Stimulated activated CD4-positive, alpha-beta T cell treated with anti-CD3 and anti-CD28 coated beads, Interleukin-2, amount 100 ng/mL, for 4 hours (primary cell): ENCODE measurements around the gene OR9Q1.
"Not testable (repeated sequence)": the region's sequence is repeated elsewhere in the genome, so short reads cannot be mapped to it uniquely, and the experiment has no call there.

ENCODE experiments used
- DNase-seq: peaks from one replicate; pipeline ENCODE4 v3.0.0-alpha.2; 2020; ENCODE audit warnings: low read depth

OR9Q1 gene, protein sequence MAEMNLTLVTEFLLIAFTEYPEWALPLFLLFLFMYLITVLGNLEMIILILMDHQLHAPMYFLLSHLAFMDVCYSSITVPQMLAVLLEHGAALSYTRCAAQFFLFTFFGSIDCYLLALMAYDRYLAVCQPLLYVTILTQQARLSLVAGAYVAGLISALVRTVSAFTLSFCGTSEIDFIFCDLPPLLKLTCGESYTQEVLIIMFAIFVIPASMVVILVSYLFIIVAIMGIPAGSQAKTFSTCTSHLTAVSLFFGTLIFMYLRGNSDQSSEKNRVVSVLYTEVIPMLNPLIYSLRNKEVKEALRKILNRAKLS

DNA sequence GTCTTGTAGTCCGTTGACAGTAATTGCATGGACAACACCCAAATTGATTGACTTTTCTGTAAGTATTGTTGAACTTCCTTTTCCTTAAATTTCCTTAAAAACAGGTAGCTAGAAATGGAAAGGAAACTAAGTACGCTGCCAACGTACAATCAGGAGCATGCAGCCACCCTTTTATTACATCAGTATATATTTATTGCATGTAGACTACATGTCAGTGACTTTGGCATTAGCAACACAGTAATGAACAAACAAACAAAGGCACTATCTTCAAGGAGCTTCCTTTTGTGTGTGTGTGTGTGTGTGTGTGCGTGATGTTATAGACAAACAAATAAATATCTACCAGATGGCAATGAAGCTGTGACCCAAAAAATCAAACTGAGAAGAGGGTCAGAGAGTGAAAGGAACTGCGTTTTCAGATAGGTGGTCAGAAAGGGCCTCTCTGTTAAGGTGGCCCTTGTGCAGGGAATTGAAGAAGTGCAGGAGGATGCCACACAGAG lies at the start of gene OR9Q1:
Gene OR9Q1, plus strand, starts transcription at position 447 of the 497 bp plus-strand sequence. CDS start 155,564 bp downstream, outside the sequence.
- no peak for DNase-seq

DNA sequence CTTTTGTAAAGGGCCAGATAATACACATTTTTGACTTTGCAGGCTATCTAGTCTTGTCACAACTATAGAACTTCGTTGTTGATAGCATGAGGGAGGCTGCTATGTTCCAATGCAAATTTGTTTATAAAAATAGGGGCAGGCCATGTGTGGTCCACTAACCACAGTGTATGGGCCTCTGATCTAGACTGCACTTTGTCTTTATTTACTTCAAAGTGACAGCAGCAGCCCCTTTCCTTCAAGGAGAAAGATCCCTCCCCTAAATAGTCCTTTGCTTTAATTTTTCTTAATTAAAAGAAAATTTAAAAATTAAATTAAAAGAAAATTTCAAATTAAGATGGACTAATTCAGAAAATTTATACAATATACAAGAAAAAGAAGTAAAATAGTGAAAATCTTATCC lies 49.5 kb upstream of the OR9Q1 start:
- DNase-seq: no peak

DNA sequence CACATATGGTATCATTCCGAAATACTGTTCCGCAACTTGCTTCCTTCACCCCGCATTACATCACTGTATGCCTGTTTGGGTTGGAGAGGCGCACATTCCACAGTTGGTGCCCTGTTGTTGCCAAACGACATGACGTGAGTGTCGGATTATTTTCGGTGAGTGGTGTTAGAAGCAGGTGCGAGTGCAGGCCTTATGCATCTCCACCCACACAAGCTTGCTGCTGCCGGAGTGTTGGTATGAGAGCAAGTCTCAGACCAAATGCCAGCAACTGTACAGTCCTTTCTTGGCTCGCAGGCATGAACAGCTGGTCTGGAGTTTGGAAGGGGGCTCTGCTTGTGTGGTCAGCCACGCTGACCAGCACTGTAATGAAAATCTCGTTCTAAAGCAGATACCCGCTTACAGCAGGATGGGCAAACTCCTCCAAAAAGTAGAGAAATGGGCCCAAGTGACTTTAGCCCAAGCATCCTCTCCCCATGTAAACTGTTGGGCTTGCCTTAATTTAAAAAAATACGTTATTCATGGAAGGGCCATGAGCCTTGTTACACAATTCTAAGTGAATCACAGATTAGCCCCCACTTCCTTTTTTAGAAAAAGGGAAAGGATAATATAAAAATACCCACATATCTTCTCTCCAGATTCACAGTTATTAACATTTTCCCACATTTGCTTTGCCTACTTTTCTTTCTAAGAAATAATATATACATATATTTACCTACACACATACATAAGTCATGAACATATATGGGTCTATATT lies 48.7 kb upstream of the OR9Q1 start:
- DNase-seq: no peak

DNA sequence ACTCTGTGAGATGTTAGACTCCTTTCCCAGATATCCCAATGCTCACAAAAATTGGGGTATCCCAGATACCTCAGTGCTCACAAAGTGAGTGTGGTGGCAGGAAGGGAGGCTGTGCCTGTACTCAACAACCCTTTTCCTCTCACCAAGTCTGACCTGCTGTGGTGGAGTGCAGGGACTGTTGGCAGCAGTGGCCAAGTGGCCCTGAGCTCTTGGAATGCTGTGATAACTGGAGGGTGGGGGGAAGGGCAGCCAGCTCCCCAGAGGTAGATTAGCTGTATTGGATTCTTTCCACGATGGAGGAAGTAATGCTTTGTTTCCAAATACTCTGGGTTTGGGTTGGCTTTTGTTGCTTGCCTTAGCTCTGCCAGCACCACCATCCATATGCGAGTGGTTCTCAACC lies 46.0 kb upstream of the OR9Q1 start:
- DNase-seq: no peak

DNA sequence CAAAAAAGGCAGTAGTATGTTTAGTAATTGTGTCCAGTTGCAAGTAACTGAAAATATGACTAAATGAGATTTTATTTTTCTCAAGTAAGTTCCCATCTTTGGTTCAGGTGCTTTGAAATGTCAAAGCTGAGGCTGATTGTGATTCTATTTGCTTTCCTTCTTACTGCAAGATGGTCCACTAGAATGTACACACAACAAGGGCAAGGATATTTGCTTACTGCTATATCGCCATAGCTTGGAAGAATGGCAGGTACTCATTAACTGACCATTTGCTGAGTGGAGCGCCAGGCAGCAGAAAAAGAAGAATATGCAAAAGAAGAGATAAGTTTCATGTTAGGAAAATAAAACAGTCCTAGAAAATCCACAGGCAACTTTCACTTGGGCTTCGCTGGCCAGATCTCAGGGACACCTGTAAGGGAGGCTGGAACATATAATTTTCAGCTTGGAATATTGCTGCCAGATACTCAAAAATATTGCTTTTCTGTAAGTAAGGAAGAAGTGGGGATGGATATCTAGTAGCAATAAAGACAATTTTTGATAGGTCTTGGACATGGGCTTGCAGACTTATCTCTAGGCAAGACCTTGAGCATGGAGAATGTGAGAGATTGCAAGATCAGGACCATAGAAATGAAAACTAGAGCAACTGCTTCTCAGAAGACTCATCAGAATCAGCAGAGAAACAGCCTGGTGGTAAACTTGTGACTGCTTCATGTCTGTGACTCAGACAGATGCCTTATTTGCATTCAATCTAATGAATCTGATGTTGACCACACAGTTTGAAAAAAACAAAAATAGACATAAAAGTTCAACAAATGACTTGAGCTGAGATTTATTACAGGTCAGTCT lies 44.8 kb upstream of the OR9Q1 start:
- no peak for DNase-seq

DNA sequence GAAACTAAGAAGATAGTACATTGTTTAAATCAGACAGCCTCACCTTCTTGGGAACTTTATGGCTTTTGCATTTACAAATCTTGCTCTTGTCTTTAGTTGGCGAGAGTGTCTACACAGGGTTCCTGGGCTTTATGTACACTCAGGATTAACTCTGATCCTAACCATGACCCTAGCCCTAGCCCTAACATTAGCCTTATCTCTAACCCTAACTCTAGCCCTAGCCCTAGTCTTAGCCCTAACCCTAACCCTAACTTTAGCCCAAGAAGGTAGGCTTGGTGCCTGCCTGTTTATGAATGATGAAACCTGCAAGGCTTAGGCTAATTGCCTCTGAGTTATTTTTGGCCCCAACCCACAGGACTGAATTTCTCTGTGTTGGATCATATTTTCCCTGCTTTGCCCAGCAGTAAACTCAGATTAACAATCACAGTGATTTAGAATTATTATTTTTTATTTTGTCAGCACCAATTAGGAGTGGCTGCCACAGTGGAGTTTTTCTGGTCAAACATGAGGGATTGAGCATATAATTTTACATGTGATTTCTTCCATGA lies 44.1 kb upstream of the OR9Q1 start:
- DNase-seq: no peak

DNA sequence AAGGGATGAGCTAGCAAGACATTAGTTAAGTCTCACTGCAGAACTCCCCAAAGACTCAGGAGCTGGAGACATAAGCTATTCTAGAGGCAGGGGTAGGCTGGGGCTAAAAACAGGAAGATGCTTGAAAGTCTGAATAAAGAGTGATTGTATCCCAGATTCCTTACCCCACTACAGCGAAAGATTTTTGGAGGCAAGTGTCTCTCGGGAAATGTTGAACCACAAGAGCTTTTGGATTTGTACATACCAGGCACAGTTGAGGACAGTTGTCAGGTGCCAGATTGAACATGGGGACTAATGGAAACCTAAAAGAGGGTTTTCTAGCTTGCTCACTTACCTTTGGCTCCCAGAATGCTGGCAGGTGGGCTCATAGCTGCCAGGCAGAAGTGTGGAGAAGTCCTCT lies 43.5 kb upstream of the OR9Q1 start:
- DNase-seq: no peak

DNA sequence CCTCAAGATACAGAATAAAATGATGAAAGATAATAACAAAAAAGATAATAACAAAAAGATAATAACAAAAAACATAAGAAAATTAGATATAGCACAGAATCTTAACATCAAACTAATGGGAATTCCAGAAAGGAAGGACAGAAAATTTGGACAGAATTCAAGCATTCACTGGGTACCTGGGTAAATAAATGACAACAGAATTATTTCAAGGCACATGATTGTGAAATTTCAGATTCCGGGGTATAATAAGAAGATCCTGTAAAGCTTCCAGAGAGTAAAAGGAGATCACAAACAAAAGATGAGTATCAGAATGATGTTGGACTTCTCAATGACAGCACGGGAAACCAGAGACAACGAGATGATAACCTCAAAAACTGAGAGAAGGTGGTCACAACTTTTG lies 42.1 kb upstream of the OR9Q1 start:
- no peak for DNase-seq

DNA sequence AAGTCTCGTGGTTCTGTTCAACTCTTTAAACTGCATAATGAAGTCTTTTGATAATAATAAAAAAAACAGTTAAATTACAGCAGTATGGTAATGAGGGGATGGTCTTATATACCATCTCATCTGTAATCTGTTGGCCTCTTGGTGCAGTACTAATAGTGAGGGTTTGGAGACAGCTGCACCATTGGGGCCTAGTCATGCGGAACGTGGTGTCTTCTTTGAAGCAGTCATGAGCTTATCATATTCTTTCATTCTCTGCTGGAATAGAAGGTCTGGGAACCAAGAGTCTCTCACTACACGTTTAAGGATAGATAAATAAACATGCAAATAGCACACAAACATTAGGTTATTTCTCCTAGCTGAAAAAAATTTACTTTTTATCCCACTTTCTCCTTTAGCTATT lies 40.9 kb upstream of the OR9Q1 start:
- DNase-seq: no peak

DNA sequence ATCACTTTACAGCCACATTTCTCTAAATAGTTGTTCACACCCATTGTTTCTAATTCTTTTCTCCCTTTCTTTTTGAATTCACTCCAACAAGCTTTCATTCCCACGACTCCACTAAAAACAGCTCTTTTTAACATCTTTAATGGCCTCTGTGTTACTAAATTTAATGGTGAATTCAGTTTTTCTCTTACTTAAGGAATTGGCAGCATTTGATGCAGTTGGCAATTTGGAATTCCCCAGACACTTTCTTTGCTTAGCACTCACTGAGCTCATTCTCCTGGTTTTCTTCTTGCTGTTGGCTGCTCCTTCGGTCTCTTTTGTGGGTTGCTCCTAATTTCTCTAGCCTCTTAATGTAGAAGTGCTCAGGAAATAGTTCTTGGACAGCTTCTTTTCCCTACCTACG lies 40.5 kb upstream of the OR9Q1 start:
- no peak for DNase-seq

DNA sequence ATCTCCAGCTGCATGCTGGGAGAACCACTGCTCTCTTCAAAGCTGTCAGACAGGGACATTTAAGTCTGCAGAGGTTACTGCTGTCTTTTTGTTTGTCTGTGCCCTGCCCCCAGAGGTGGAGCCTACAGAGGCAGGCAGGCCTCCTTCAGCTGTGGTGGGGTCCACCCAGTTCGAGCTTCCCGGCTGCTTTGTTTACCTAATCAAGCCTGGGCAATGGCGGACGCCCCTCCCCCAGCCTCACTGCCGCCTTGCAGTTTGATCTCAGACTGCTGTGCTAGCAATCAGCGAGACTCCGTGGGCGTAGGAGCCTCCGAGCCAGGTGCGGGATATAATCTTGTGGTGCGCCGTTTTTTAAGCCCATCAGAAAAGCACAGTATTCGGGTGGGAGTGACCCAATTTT lies 24.2 kb upstream of the OR9Q1 start:
- DNase-seq: not testable (repeated sequence)

DNA sequence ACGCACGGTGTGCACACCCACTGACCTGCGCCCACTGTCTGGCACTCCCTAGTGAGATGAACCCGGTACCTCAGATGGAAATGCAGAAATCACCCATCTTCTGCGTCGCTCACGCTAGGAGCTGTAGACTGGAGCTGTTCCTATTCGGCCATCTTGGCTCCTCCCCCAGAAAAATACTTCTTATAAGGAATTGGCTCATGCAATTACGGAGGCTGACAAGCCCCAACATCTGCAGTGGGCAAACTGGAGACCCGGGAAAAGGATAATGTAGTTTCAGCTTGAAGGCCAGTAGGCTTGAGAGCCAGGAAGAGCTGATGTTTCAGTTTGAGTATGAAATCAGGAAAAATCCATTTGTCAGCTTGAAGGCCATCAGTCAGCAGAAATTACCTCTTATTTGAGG lies 23.7 kb upstream of the OR9Q1 start:
- DNase-seq: not testable (repeated sequence)

DNA sequence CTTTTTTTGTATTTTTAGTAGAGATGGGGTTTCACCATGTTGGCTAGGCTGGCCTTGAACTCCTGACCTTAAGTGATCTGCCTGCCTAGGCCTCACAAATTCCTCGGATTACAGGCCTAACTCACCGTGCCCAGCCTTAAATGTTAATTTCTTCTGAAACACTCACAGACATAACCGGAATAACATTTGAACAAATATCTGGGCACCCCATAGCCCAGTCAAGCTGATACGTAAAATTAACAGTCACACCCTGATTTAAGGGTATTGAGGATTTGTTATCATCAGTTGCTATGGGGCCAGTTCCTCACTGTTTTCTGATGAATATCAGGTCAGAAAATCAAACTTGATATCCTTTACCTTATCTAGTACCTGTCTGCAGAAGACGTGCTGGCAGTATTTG lies 23.0 kb upstream of the OR9Q1 start:
- DNase-seq: no peak

DNA sequence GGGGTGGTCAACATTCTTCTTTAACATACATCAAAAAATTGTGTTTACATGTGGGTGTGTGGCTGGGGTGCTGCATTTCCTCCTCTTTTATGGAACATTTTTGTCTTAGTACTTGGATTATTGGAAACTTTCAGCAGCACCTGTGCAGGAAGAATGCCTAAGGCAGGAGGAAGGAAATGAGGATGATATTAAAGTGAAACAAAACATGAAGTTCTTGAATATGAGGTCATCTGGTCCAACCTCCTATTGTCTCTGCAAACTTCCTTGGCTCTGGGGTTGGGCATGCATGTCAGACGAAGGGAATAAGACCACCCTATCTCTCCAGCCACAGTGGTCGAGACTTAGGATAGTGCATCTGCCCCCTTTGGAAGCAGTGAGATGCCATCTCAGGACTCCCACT lies 20.6 kb upstream of the OR9Q1 start:
- no peak for DNase-seq

DNA sequence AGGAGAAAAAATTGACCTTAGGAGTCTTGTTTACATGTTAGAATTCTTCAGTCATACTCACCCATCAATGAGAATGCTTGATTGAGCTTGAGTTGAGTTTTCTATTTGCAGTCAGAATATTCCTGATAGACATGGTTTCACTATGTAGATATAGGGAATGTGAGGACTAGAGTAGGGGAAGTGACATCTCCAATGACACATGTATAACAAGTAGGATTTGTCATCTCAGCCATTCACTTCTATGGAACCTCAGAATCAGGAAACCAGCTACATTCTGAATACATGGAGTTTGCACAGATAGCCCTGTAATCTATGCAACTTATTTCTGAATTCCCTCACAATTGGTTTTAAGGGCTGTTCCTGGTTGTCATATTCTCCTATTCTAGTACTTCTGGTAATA lies 20.1 kb upstream of the OR9Q1 start:
- DNase-seq: no peak

DNA sequence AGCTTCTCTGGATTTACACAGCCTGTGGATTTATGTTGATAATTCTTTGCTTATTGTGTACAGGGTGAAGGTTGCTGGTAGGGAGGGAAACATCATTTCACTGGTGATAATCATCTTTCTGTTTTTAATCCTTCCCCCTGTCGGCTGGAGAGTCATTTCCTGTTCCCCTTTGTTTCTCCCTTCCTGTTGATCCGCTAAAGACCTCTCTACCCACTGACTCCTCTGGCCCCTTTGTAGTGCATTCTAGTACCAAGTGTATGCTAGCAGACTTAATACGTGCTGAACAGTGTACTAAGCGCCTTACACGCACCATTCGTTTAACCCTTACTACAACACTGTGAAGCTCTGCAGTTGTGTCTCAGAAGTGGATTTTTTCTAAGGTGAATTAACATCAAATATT lies 19.0 kb upstream of the OR9Q1 start:
- DNase-seq: no peak

DNA sequence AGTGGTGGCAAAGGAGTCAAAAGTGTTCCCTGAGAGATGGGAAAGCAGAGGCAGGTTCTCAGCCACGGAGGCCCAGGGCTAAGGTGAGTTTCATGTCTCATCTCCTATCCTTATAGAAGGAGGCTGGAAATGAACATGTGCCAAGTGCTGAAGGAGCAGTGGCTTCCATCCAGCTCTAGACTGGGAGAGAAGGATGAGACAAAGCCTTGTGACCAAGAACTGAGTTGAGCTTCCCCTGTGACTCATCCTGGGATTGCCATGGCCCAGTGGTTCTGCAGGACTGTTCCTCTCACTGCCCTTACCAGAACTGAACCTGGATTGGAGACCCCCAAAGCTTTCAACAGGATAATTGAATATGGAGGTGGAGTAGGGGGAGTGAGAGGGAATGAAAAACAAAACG lies 16.7 kb upstream of the OR9Q1 start:
- no peak for DNase-seq

DNA sequence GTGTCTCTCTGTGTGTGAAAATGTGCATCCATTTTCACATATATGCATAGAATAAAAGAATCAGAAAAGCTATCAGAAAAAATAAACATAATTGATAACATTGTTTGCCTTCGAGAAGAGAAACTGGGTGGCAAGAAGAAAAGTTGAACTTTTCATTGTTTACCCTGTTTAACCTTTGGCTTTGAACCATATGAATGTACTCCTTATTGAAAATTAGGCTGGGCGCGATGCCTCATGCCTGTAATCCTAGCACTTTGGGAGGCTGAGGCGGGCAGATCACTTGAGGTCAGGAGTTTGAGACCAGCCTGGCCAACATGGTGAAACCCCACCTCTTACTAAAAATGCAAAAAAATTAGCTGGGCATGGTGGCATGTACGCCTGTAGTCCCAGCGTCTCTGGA lies 11.9 kb upstream of the OR9Q1 start:
- DNase-seq: no peak

DNA sequence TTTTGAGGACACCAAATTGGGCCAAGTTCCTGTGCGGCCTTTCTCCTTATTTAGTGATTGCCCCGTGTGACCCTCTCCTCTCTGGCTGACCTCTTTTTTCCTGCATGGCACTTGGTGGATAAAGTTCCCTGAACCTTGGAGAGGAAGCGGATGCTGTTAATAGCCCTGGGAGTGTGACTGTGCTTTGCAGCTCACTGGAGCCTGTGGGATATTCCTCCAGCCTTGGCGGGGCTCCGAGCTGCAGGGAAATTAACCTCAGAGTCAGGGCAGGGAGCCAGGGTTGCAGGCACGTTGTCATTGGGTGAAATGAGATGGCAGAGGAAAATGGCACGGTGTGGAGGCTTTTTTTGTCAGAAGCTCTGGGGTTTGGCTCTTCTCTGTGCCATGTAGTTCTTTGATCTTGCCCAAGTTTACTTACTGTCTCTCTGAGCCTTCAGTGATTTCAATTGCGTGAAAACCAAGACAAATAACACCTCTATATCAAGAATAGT lies 965 bp downstream of the OR9Q1 start:
- no peak for DNase-seq

DNA sequence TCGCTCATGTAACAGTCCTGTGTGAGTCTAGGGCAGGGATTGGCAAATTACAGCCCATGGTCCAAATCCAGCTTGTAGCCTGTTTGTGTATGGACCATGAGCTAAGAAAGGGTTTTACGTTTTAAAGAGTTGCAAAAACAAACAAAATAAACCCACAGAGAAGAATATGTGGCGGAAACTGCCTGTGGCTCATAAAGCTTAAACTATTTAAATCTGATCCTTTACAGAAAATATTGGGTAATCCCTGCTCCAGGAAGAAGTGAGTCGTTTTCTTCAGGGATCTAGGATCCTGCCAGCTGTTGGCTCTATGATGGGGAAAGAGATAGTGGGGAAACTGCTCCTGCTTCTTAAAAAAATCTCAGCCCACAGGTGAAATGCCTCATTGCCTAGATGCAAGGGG lies 3.7 kb downstream of the OR9Q1 start:
- no peak for DNase-seq

DNA sequence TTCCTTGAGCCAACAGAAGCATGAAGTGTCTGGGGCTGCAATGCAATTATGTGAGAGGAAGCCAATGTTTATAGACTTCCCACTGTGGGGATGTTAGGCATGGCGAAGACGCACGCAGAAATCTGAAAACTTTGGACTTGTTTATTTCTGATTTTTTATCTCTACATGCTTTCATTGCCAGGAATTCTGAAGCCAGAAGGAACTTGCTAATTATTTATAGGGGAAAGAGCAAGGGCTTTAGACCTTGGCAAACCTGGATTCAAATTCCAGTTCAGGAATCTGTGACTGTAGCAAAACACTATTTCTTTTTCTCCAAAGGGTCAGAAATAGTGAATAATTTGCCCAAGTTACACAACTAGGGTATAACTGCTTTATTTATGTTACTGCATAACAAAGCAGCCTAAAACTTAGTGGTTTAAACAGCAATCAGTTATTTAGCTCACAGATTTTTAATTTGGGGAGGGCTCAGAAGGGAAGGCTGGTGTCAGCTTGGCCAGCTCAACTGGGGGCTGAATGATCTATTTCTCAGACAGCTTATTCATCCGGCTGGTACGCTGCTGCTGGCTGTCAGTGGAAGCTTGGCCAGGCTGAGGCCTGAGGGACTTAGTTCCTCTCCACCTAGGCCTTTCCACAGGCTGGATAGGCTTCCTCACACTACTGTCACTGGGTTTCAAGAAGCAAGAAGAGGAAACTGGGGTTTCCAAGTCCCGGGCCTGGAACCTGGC lies 5.2 kb downstream of the OR9Q1 start:
- no peak for DNase-seq

DNA sequence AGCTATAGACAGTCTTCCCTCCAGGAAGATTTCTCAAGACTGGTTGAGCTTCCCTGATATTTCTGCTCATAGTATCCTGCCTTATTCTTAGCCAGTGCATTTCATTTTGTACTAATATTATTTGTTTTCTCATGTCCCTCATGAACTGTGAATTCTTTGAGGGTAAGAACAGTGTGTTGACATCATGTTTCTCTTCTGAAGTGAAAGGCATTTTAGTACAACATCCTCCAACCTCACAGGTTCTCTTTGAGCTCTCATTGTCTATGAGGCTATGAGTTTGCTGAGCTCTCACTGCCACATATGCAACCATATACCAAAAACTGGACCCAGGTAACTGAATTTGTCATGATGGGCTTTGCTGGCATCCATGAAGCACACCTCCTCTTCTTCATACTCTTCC lies 7.0 kb downstream of the OR9Q1 start, which contains the start of gene OR6Q1:
Gene OR6Q1, plus strand, starts transcription at position 301 of the 400 bp plus-strand sequence. Its CDS starts 0 bp downstream, at position 301.
- DNase-seq: no peak
